Fibroblast of lung (primary cell): ENCODE results near the gene TANC1. TPM values are rescaled to one million over a fixed set of nuclear protein-coding genes. Genes with fewer than 3 reads are reported as not detected.

Source experiments
- DNase-seq, 2 donors: peaks; one replicate each; pipeline versions ENCODE4 v3.0.0 to v3.0.0-alpha.2; 2010; ENCODE audit warnings: low read depth in 2 of 2
- H2AFZ ChIP-seq: 2 replicates; pipeline ENCODE4 v1.5.1; 2012; ENCODE audit warnings: low read length, control low read depth, inconsistent platforms
- H3K27ac ChIP-seq: 2 replicates; pipeline ENCODE4 v1.5.1; 2011; ENCODE audit warnings: low read length, control low read depth; ENCODE audit not compliant: insufficient read depth
- H3K27me3 ChIP-seq: 2 replicates; pipeline ENCODE4 v1.5.1; 2011; ENCODE audit warnings: mild to moderate bottlenecking, low read length; ENCODE audit not compliant: control insufficient read depth, insufficient read depth
- H3K36me3 ChIP-seq: 2 replicates; pipeline ENCODE4 v1.5.1; 2011; ENCODE audit warnings: low read length; ENCODE audit not compliant: control insufficient read depth, insufficient read depth
- H3K4me1 ChIP-seq: 2 replicates; pipeline ENCODE4 v1.5.1; 2011; ENCODE audit warnings: low read length; ENCODE audit not compliant: control insufficient read depth, insufficient read depth; ENCODE audit errors: extremely low read depth
- H3K4me2 ChIP-seq: 2 replicates; pipeline ENCODE4 v1.5.1; 2011; ENCODE audit warnings: low read length, control low read depth; ENCODE audit not compliant: insufficient read depth; ENCODE audit errors: extremely low read depth
- H3K4me3 ChIP-seq, 4 experiments: fragments of 200-600 bp in 1 of 4; sonication (generic) in 1 of 4; replicated peaks in 1 of 4; 2 replicates each; pipeline ENCODE4 v1.5.1; 2011 to 2016; ENCODE audit warnings: low read length in 4 of 4, low read depth in 3 of 4, mild to moderate bottlenecking in 3 of 4, control low read depth in 2 of 4, inconsistent platforms in 1 of 4, mixed read lengths in 1 of 4; ENCODE audit not compliant: insufficient read depth in 1 of 4; ENCODE audit errors: control extremely low read depth in 1 of 4
- H3K79me2 ChIP-seq: 2 replicates; pipeline ENCODE4 v1.5.1; 2012; ENCODE audit warnings: mild to moderate bottlenecking, low read length, inconsistent platforms; ENCODE audit not compliant: control insufficient read depth, insufficient read depth
- H3K9ac ChIP-seq: 2 replicates; pipeline ENCODE4 v1.5.1; 2011; ENCODE audit warnings: mild to moderate bottlenecking, low read length, control low read depth; ENCODE audit not compliant: insufficient read depth
- H3K9me3 ChIP-seq: 2 replicates; pipeline ENCODE4 v1.5.1; 2012; ENCODE audit warnings: low read depth, low read length; ENCODE audit not compliant: control insufficient read depth, insufficient read depth
- H4K20me1 ChIP-seq: 2 replicates; pipeline ENCODE4 v1.5.1; 2011; ENCODE audit warnings: low read length; ENCODE audit not compliant: control insufficient read depth, insufficient read depth; ENCODE audit errors: extremely low read depth
- EZH2 ChIP-seq: IDR thresholded peaks from 2 replicates; pipeline ENCODE4 v1.5.1; 2012; ENCODE audit warnings: low read length, control low read depth, mild to moderate bottlenecking; ENCODE audit errors: missing control alignments
- polyA plus RNA-seq, 2 donors: library from polyadenylated mRNA; depleted of rRNA in 1 of 2; stranded (reverse) in 1 of 2; unstranded in 1 of 2; fragments of >200 nt; gene quantifications; 2 replicates each; pipeline ENCODE4 v1.2.1, GENCODE V29; 2011 to 2012; ENCODE audit warnings: missing spikeins in 1 of 2
- total RNA-seq: library from RNA; depleted of rRNA; stranded (reverse); fragments of >200 nt; gene quantifications from 2 replicates; pipeline ENCODE4 v1.2.1, GENCODE V29; 2014
- TF ChIP-seq, protein P1 (sequence below), 2 donors: IDR thresholded peaks in 1 of 2; conservative IDR thresholded peaks in 1 of 2; 1 replicate in 1 of 2; 2 replicates in 1 of 2; pipeline ENCODE4 v1.5.1; 2011 to 2012; ENCODE audit warnings: low read length in 2 of 2, control low read depth in 1 of 2, inconsistent platforms in 1 of 2, low read depth in 1 of 2, mild to moderate bottlenecking in 1 of 2

TANC1 gene
- total and polyA plus RNA-seq, 2 donors (not counting 1 experiment from before 2014, with no cell fraction given) = 32.7 to 41.9 TPM

DNA sequence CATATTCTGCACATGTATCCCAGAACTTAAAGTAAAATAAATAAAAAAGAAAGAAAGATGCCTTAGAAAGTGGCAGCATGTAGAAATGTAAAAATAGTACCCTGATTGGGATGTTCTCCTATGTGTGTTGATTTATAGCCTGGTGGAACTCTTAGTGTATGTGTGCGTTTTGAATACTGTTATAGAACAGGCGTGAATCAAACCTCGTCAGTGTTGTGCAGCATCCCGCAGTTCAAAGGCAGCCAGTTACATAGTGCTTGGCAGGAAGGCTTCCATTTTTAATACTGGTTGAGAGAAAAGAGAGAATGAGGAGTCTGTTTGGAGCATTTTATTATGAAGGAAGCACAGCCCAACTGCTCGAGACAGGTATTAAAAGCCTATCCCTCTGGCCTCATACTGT, 49.4 kb downstream of the TANC1 start:
- no peak for DNase-seq
- Histone ChIP-seq H3K79me2 (peaks cover 3% of the 10 kb centered on the region), H3K4me1 (no peaks in the 10 kb centered on the region), H2AFZ (no peak overlapping the region), H3K4me2 (no peak overlapping the region), H3K4me3 (no peak overlapping the region), H3K36me3 (no peaks in the 10 kb centered on the region), H3K27me3 (no peaks in the 10 kb centered on the region), H3K9ac (no peak overlapping the region), H3K27ac (no peak overlapping the region), H3K9me3 (no peaks in the 10 kb centered on the region), H4K20me1 (no peaks in the 10 kb centered on the region)
- TF ChIP-seq, protein P1, sequence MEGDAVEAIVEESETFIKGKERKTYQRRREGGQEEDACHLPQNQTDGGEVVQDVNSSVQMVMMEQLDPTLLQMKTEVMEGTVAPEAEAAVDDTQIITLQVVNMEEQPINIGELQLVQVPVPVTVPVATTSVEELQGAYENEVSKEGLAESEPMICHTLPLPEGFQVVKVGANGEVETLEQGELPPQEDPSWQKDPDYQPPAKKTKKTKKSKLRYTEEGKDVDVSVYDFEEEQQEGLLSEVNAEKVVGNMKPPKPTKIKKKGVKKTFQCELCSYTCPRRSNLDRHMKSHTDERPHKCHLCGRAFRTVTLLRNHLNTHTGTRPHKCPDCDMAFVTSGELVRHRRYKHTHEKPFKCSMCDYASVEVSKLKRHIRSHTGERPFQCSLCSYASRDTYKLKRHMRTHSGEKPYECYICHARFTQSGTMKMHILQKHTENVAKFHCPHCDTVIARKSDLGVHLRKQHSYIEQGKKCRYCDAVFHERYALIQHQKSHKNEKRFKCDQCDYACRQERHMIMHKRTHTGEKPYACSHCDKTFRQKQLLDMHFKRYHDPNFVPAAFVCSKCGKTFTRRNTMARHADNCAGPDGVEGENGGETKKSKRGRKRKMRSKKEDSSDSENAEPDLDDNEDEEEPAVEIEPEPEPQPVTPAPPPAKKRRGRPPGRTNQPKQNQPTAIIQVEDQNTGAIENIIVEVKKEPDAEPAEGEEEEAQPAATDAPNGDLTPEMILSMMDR (conservative IDR thresholded peaks at IDR 0.05 in 1 of 2, IDR thresholded peaks at IDR 0.05 in 1 of 2; ENCODE audit: low read depth in 1 of 2, low read length in 2 of 2) = no peak
- no peak for TF ChIP-seq EZH2

GRCh38 chr2:159019021-159019420, 50.6 kb downstream of the TANC1 start:
- no peak overlapping the region for H2AFZ ChIP-seq
- H3K9ac ChIP-seq = no peak overlapping the region
- no peaks in the 10 kb centered on the region for H3K9me3 ChIP-seq
- H3K27me3 ChIP-seq = no peaks in the 10 kb centered on the region
- no peak overlapping the region for H3K27ac ChIP-seq
- no peaks in the 10 kb centered on the region for H3K36me3 ChIP-seq
- H3K79me2 ChIP-seq = no peaks in the 10 kb centered on the region
- H3K4me2 ChIP-seq = no peak overlapping the region
- no peaks in the 10 kb centered on the region for H4K20me1 ChIP-seq
- TF ChIP-seq EZH2 = no peak
- TF ChIP-seq, protein P1 (conservative IDR thresholded peaks at IDR 0.05 in 1 of 2, IDR thresholded peaks at IDR 0.05 in 1 of 2; ENCODE audit: low read depth in 1 of 2, low read length in 2 of 2) = no peak
- no peak overlapping the region for H3K4me3 ChIP-seq
- H3K4me1 ChIP-seq = no peaks in the 10 kb centered on the region
- DNase-seq = no peak

DNA sequence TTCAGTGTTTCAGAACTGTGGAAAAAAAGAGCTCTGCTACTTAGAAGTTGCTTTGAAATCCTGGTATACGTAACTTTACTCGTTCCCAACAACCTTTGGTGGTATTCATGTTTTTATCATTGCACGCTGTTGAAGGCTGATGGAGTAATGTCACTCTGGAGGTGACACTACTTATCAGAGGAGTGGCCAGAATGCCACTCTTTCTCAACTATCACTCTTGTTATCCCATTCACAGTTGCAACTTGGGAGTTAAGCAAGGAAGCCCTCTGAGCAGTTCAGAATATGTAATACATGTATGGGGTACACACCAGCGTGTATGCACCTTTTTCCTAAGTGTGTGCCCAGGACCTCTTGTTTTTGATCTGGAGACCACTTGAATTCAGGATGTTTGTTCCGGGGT, 53.6 kb downstream of the TANC1 start:
- no peaks in the 10 kb centered on the region for H3K4me1 ChIP-seq
- no peaks in the 10 kb centered on the region for H4K20me1 ChIP-seq
- H3K36me3 ChIP-seq = no peaks in the 10 kb centered on the region
- no peak overlapping the region for H3K9ac ChIP-seq
- H2AFZ ChIP-seq = no peak overlapping the region
- TF ChIP-seq, protein P1 (conservative IDR thresholded peaks at IDR 0.05 in 1 of 2, IDR thresholded peaks at IDR 0.05 in 1 of 2; ENCODE audit: low read depth in 1 of 2, low read length in 2 of 2) = no peak
- no peak for TF ChIP-seq EZH2
- no peaks in the 10 kb centered on the region for H3K27me3 ChIP-seq
- no peak overlapping the region for H3K4me3 ChIP-seq
- no peak for DNase-seq
- H3K4me2 ChIP-seq = no peak overlapping the region
- H3K9me3 ChIP-seq = no peaks in the 10 kb centered on the region
- no peak overlapping the region for H3K27ac ChIP-seq
- peaks cover 2% of the 10 kb centered on the region for H3K79me2 ChIP-seq
